Stimulated activated naive CD8-positive, alpha-beta T cell treated with anti-CD3 and anti-CD28 coated beads, Interleukin-15, Interleukin-2, amounts not matched to agents 100 ng/mL and 50 ng/mL, for 24 hours (primary cell): Measurements from ENCODE around the gene ZNF813.
"Not testable (repeated sequence)": the region's sequence is repeated elsewhere in the genome, so short reads cannot be mapped to it uniquely, and the experiment has no call there.

Source experiments
- H3K27ac Mint-ChIP-seq: one replicate; pipeline ENCODE4 v1.8.0; 2021; ENCODE audit warnings: mild to moderate bottlenecking, mixed read lengths
- H3K27me3 Mint-ChIP-seq: one replicate; pipeline ENCODE4 v1.8.0; 2021; ENCODE audit warnings: mixed read lengths
- H3K36me3 Mint-ChIP-seq: one replicate; pipeline ENCODE4 v1.8.0; 2021; ENCODE audit warnings: low read depth, mixed read lengths
- H3K4me1 Mint-ChIP-seq: one replicate; pipeline ENCODE4 v1.8.0; 2021; ENCODE audit warnings: low read depth, mixed read lengths
- H3K4me3 Mint-ChIP-seq: one replicate; pipeline ENCODE4 v1.8.0; 2021; ENCODE audit warnings: mild to moderate bottlenecking, mixed read lengths
- H3K9me3 Mint-ChIP-seq: one replicate; pipeline ENCODE4 v1.8.0; 2021; ENCODE audit warnings: mixed read lengths

ZNF813 gene

GRCh38 chr19:53463263-53463662 is 4.3 kb upstream of the ZNF813 start:
- H3K9me3 Mint-ChIP-seq = peaks cover 48% of the 10 kb centered on the region
- H3K36me3 Mint-ChIP-seq = peaks cover 25% of the 10 kb centered on the region
- H3K27ac Mint-ChIP-seq = no peak overlapping the region
- H3K4me3 Mint-ChIP-seq = no peak overlapping the region
- peaks cover 7% of the 10 kb centered on the region for H3K4me1 Mint-ChIP-seq
- H3K27me3 Mint-ChIP-seq = peaks cover 20% of the 10 kb centered on the region

- Mint-ChIP-seq H3K36me3 (peaks cover 43% of the 10 kb centered on the region), H3K27me3 (peaks cover 20% of the 10 kb centered on the region), H3K9me3 (peaks cover 21% of the 10 kb centered on the region), H3K4me1 (peaks cover 26% of the 10 kb centered on the region), H3K4me3 (peak overlapping the region; percentile 88), H3K27ac (no peak overlapping the region)
Observed at GRCh38 chr19:53466726-53467484, 628 bp upstream of the ZNF813 start.

DNA sequence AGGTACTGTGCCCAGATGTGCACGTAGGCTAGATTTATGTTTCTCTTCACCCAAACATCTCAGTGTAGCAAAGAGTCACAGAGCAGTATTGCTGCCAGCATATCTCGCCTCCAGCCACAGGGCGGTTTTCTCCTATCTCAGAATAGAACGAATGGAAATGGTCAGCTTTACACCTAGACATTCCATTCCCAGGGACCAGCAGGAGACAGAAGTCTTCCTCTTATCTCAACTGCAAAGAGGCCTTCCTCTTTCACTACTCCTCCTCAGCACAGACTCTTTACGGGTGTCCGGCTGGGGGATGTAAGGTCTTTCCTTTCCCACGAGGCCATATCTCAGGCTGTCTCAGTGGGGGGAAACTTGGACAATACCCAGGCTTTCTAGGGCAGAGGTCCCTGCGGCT is 1.1 kb downstream of the ZNF813 start:
- Mint-ChIP-seq H3K36me3 (peaks cover 55% of the 10 kb centered on the region), H3K4me3 (peak overlapping the region; percentile 88), H3K27me3 (peaks cover 12% of the 10 kb centered on the region), H3K9me3 (peaks cover 17% of the 10 kb centered on the region), H3K4me1 (peaks cover 30% of the 10 kb centered on the region)
- not testable (repeated sequence) for H3K27ac Mint-ChIP-seq

DNA sequence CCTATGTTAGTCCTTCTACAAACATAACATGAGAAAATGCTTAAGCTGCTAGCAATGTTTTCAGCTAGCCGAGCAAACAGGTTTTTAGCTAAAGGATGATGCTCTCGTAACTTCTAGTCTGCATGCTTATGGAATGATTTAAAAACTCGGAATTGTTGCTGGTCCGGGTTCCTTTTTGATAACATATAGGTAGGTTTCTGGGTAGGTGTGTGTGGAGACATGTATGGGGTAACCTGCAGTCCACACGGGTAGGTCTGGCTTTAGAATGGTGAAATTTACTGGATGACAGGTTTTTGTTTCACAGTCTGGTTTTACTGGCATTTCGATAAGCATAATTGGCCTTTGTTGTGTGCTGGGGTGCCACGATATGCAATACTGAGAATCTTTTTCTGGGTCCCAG is 4.4 kb downstream of the ZNF813 start:
- peaks cover 24% of the 10 kb centered on the region for H3K4me1 Mint-ChIP-seq
- peaks cover 76% of the 10 kb centered on the region for H3K36me3 Mint-ChIP-seq
- H3K27me3 Mint-ChIP-seq = no peaks in the 10 kb centered on the region
- peaks cover 27% of the 10 kb centered on the region for H3K9me3 Mint-ChIP-seq
- H3K27ac Mint-ChIP-seq = no peak overlapping the region
- no peak overlapping the region for H3K4me3 Mint-ChIP-seq

DNA sequence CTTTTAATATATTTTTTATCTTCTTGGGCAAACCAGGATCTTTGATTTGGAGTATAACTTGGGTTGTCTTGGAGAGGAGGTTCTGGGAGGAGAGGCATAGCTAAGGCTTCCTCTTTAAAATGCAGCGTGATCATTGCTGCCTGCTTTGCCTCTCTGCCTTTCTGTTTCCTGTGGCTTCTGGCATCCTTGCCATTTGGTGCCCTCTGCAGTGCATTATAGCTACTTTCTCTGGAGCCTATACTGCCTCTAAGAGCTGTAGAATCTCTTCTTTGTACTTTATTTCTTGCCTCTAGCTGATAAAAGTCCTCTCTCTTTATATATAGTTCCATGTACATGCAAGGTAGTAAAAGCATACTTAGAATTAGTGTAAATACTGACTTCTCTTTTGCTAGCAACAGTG is 7.3 kb downstream of the ZNF813 start:
- H3K4me1 Mint-ChIP-seq, H3K27me3 Mint-ChIP-seq, H3K4me3 Mint-ChIP-seq: not testable (repeated sequence)
- peaks cover 32% of the 10 kb centered on the region for H3K9me3 Mint-ChIP-seq
- H3K36me3 Mint-ChIP-seq = peaks cover 97% of the 10 kb centered on the region
- H3K27ac Mint-ChIP-seq = peak overlapping the region; percentile 36

- not testable (repeated sequence) for H3K4me3 Mint-ChIP-seq, H3K4me1 Mint-ChIP-seq, H3K27me3 Mint-ChIP-seq, H3K27ac Mint-ChIP-seq
- peaks cover 97% of the 10 kb centered on the region for H3K36me3 Mint-ChIP-seq
- H3K9me3 Mint-ChIP-seq = peaks cover 32% of the 10 kb centered on the region
Observed at GRCh38 chr19:53475470-53475869, 7.9 kb downstream of the ZNF813 start.

DNA sequence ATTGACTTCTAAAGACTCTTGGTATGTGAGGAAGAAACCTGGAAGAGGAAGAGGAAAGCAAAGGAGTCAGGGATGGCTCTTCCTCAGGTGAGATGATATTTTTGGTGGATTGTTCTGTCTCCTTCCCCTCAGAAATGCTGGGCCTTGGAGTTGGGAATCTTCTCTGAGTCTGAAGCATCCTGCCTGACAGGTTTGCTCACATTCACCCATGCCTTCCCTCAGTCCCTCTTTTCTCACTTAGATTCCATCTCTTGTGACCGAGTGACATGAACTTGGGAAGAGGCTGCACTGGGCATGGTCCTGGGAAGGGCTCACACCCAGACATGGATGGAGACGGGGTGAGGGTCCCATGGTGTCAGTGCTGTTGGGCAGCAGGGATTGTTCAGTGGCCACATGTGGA is 16.2 kb downstream of the ZNF813 start:
- Mint-ChIP-seq H3K36me3 (peaks cover 94% of the 10 kb centered on the region), H3K9me3 (peaks cover 26% of the 10 kb centered on the region)
- H3K27ac Mint-ChIP-seq, H3K27me3 Mint-ChIP-seq, H3K4me3 Mint-ChIP-seq, H3K4me1 Mint-ChIP-seq: not testable (repeated sequence)

GRCh38 chr19:53485046-53486004 is 17.8 kb downstream of the ZNF813 start:
- Mint-ChIP-seq H3K27me3 (no peaks in the 10 kb centered on the region), H3K36me3 (peaks cover 92% of the 10 kb centered on the region), H3K4me1 (no peaks in the 10 kb centered on the region), H3K9me3 (peaks cover 27% of the 10 kb centered on the region), H3K27ac (no peak overlapping the region), H3K4me3 (no peak overlapping the region)

- Mint-ChIP-seq H3K27me3 (no peaks in the 10 kb centered on the region), H3K4me3 (no peak overlapping the region), H3K27ac (no peak overlapping the region), H3K4me1 (no peaks in the 10 kb centered on the region), H3K9me3 (peaks cover 53% of the 10 kb centered on the region), H3K36me3 (peaks cover 85% of the 10 kb centered on the region)
Observed at GRCh38 chr19:53492153-53492552, 24.6 kb downstream of the ZNF813 start.

GRCh38 chr19:53497311-53498023 is 29.9 kb downstream of the ZNF813 start:
- H3K27me3 Mint-ChIP-seq, H3K27ac Mint-ChIP-seq, H3K4me1 Mint-ChIP-seq, H3K4me3 Mint-ChIP-seq: not testable (repeated sequence)
- H3K9me3 Mint-ChIP-seq = peaks cover 45% of the 10 kb centered on the region
- H3K36me3 Mint-ChIP-seq = peaks cover 38% of the 10 kb centered on the region

DNA sequence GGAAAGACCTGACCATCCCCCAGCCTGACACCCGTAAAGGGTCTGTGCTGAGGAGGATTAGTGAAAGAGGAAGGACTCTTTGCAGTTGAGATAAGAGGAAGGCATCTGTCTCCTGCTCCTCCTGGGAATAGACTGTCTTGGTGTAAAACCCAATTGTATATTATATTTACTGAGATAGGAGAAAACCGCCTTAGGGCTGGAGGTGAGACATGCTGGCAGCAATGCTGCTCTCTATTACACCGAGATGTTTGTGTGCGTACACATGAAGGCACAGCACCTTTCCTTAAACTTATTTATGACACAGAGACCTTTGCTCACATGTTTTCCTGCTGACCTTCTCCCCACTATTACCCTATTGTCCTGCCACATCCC is 30.5 kb downstream of the ZNF813 start:
- Mint-ChIP-seq H3K9me3 (peaks cover 40% of the 10 kb centered on the region), H3K36me3 (peaks cover 33% of the 10 kb centered on the region), H3K27me3 (peaks cover 12% of the 10 kb centered on the region)
- not testable (repeated sequence) for H3K27ac Mint-ChIP-seq, H3K4me1 Mint-ChIP-seq, H3K4me3 Mint-ChIP-seq

DNA sequence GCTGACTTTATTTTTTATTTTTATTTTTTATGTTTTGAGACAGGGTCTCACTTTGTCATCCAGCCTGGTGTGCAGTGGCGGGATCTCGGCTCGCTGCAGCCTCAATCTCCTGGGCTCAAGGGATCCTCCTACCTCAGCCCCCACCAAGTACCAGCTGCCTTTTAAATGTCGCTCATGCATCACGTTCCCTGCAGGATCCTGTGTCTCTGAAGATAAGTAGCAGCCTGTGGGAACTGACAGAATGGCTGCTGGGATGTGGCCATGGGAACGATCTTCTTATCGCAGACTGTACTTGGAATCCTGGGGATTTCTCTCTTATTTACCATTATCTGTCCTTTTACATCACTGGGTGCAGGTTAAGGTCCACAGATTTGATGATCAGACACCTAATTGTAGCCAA is 35.6 kb downstream of the ZNF813 start:
- not testable (repeated sequence) for H3K27ac Mint-ChIP-seq, H3K36me3 Mint-ChIP-seq, H3K4me1 Mint-ChIP-seq, H3K4me3 Mint-ChIP-seq
- peaks cover 26% of the 10 kb centered on the region for H3K27me3 Mint-ChIP-seq
- peaks cover 21% of the 10 kb centered on the region for H3K9me3 Mint-ChIP-seq

- H3K4me3 Mint-ChIP-seq, H3K4me1 Mint-ChIP-seq, H3K27ac Mint-ChIP-seq, H3K36me3 Mint-ChIP-seq: not testable (repeated sequence)
- peaks cover 31% of the 10 kb centered on the region for H3K27me3 Mint-ChIP-seq
- H3K9me3 Mint-ChIP-seq = peaks cover 17% of the 10 kb centered on the region
Observed at GRCh38 chr19:53503671-53504364, 36.3 kb downstream of the ZNF813 start.

DNA sequence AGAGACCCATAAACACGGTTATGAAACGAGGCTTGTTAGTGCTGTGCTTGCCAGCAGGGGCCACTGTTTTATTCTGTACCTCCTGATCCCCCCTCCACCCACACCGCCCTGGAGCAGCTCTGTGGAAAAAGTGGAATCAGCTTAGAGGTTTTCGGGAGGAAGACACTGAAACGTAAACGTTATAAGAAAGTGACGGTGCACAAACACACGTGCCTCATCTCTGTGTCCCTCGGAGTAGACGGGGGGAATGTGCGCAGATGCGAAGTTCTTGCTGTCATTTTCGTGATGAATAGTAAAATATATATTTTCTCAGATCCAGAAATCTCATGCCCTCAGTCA is 36.8 kb downstream of the ZNF813 start:
- not testable (repeated sequence) for H3K4me1 Mint-ChIP-seq

More for the DNA sequence above, 36.8 kb downstream of the ZNF813 start:
- H3K4me3 Mint-ChIP-seq, H3K27ac Mint-ChIP-seq, H3K36me3 Mint-ChIP-seq: not testable (repeated sequence)
- peaks cover 13% of the 10 kb centered on the region for H3K9me3 Mint-ChIP-seq
- peaks cover 31% of the 10 kb centered on the region for H3K27me3 Mint-ChIP-seq
